NCI-H2196 (cell line): ENCODE results near the gene SULF2.

ENCODE experiments used
- DNase-seq: peaks from one replicate; lab custom pipeline; 2025; ENCODE audit not compliant: unreplicated experiment; lab: John Stamatoyannopoulos, UW

The SULF2 gene

DNA sequence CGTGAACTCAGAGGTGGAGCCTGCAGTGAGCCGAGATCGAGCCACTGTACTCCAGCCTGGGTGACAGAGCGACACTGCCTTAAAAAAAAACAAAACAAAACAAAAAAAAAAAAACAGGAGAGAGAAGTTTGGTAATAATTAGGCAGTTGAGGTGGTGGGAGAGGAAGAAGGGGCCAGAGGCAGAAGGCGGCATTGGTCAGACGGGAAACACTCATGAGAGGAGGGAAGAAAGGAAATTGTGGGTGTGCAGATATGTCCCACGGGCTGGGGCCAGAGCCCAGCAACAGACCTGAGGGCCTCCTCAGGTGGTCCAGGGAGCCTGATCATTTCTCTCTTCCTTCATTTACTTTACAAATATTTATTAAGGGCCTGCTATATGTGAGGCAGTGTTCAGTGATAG lies 20.0 kb downstream of the SULF2 start:
- DNase-seq, result no peak

DNA sequence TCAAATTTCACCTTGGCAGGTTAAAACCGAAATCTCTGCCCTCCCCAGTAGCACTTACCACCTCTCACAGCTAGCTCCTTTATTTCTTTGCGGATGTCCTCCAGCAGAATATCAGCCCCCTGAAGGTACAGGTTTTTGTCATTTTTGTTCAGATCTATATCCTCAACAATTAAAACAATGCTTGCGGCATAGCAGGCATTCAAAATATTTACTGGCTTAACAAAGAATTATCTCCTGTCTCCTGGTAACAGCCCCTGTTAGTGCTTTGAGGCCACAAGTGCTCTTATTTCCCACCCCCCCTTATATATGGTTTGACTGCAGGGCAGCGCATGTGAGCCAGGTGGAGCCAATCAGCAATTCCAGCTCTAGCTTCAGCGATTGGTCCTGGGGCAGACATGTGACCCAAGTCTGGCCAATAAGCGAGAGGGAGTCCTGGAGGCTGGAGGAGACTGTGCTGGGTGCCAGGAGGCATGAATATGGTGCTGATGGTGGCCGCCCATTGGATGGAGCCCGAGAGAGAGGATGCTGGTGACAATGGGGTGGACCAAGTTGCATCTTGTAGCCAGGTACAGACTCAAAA lies 21.0 kb downstream of the SULF2 start:
- DNase-seq, result no peak

DNA sequence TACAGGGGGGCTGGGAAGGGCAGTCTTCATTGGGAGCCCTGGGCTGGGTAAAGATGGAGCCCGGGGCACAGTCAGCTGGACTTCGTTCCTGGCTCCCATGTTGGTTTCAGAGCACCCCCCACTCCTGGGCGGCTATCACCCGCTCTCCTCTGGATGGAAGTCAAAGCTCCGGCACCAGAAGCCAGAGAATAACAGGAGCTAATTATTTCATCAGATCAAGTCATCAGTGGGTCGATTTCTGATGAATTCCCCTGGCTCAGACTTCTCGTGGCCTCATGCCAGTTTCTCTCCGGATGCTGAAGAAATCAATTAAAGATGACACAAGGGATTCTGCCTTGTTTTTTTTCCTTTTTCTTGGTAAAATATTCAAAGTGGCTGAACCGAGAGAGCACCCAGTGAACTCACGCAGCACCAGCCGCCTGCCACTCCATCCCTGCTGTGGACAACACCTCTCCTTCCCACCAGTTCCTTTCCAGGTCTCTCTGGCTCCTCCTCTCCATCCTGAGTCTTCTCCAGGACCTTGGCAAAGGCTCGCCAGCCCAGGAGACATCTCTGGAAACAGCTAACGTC lies 22.5 kb downstream of the SULF2 start:
- no peak for DNase-seq

DNA sequence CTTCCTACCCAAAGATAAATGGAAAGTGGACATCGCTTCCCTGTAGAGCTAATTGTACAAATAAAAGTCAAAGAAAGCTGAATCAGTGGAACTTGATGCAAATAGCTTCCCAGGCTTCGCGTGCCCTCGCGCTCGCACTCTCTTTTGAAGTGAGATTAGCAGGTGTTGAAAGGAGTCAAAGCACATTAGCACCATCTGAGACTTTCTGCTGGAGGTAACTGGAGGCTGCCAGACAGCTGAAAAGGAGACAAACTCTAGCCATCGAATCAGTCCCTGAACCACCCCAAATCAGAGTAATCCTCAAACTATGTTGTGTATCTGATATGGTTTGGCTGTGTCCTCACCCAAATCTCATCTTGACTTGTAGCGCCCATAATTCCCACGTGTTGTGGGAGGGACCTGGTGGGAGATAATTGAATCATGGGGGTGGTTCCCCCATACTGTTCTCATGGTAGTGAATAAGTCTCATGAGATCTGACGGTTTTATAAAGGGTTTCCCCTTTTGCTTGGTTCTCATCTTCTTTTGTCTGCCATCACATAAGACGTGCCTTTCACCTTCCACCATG lies 23.7 kb downstream of the SULF2 start:
- DNase-seq, result no peak

DNA sequence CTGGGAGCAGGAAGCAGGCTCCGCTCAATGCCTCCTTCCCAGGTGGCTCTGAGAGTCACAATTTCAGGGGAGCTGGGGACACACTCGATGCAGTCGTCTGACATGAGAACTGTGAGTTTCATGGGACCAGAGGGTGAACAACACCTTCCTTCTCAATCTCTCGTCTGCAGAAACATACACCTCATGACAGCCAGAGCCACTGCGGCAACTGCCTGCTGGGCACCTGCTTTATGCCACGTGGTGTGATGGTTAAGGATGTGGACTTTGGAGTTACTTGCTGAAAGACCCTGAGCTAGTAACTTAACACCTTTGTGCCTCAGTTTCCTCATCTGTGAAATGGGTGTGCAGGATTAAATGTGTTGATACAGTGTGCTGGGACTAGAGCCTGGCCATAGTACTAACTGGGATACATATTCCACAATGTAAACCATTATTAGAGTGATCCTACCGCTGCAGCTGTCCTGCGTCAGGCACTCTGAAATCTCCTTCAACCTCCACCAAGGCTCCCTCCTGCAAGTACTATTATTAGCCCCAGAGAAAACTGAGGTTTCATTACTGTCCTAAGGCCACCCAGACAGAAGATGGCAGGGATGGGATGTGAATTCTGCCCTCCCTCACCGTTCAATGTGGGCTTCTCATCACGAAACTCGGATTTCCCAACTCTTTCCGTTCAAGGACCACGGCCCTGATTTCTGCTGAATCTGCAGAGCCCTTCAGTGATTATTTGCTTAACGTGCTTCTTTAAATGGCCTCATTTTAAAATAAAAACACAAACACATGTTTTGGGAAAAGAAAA lies 24.4 kb downstream of the SULF2 start:
- no peak for DNase-seq

DNA sequence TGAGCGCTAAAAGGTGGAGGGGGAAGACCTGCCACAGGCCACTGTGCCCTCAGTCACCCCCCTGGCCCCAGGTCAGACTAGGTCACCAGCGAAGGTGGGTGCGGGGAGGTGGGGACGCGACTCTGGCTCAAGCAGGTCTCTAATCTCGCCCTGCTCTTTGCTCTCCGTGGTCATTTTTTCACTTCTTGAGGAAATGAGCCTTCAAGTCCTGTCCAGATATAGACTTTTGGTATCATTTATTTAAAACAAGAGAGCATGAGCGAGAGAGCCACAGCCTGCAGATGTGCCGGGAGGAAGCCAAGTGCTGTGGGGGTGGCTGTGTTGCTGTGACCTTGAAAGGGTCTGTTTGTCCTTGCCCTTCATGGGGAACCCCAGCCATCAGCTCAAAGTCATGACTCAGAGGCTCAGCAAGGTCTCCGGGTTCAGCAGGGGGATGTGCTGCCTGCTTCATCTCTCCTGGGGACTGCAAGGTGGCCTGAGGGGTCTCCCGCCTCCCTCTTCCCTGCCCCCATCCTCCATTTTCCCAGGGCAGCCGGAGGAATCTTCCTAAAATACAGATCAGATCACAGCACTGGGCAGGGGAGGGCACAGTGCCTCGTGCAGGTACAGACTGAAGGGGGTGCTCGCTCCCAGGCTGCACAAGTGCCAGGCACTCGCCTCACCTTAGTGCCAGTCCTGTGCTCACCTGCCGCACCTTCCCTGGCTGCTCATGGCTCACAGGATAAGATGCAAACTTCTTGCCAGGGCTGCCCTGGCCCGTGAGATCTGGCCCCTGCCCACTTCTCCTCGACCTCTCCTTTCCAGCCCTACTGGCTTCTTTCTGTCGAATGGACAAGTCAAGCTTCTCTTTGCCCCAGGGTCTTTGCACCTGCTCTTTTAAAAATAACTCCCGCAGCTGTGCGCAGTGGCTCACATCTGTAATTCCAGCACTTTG lies 26.5 kb downstream of the SULF2 start:
- no peak for DNase-seq

DNA sequence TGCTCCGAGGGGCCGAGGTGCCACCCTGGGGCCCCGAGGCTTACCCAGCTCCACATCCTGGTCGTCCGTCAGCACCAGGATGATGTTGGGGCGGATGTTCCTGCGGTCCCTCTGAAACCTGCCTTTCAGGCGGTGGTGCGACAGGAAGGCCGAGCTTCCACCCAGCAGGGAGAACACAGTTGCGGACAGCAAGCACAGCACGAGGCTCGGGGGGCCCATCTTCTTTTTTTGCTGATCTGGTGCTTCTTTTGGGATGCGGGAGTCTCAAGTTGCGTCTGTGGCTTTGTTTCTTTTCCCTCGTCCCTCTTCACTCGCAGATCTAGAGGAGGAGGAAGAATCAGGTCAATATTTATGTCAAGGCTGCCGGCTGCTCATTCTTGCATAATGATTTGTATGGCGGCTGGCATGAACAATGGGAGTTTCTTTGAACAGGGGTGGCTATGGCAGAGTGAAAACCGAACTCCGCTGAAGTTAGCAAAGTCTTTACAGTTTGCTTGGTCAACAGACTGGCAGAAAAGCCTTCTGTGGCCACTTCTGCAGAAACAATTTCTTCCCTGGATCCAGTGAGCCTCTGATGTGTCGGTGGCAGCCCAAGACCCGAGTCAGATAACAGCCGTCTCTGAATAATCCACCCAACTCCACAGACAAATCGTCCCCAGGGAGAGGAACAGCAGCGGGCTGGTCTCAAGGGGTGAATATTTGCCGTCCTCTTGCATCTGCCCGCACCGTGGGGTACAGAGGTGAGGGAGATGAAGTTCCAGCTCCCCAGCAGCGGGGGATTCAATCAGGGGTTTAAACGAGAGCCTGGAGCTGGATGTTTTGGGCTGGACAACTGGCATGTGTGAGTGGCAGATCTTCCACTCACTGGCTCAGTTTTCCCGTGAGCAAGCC lies 27.9 kb downstream of the SULF2 start:
- no peak for DNase-seq

DNA sequence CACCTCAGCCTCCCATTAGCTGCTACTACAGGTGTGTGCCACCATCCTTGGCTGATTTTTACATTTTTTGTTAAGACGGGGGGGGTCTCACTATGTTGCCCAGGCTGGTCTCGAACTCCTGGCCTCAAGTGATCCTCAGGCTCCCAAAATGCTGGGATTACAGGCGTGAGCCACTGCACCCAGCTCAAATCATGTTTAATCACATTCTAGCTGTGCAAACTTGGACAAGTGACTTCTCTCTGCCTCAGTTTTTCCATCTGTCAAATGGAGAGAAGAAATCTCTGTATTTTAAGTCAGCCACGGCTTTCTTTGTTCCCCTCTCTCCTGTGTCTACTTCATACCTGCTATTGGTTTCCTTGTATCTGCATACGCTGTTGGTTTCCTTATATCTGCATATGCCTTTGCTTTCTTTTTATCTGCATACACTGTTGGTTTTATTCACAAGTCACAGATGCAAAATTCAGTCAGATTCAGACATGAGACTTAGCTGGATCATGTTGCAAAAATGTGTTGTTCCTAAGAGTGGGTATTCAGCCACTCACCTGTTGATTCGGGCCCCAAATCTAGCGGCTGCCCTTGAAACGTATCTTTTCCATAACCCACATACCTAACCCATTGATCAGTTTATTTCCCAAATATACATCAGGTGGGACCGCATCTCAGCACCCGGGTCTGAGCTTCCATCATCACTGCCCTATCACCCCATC lies 30.2 kb downstream of the SULF2 start:
- no peak for DNase-seq

DNA sequence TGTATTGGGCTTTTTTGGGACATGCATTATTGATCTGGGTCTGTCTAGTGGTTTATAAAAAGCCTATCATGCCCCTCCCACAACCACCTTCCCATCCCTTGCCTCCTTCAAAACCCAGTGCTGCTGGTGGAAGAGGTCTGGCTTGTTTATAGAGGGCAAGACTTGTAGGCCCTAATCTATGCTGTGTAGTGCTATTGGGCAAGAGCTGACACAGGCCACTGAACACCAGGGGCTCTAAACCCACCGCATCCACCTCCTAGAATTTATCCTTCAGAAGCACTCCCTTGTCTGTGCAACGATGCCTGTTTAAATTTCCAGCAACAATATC lies 30.9 kb downstream of the SULF2 start:
- DNase-seq, result no peak

DNA sequence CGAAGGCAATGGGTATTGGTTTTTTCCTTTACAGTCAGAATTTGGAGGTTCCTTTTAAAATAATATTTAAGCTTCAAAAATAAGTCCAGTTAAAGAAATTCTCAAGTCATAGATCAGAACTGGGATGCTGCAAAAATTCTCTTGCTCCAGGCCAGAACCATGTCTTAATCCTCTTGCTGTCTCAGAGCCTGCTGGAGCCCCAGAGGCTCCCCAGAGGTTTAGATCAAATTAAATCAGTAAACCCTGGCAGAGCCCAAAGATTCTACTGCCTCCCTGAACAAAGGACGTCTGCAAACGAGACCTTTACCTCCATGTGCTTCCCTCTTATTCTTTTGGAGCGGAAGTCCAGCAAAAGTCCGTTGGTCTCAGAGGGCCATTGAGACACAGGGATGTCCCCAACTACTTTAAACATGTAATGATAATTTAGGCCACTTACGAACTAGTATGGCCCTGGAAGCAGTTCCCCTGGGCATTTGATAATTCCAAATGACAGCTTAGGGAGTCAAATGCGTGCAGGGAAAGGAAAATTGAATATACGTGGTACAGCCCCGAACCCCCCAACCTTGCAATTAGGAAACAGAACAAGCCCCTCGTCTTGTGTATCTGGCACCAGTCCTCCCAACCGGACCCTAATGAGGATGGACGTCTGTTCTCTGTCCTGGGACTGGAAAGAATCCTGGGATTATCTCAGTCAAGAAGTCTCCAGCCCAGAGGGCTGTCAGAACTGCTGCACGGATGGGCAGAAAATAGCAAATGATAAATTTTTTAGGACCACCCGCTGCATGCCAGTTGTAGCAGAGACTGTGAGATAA lies 31.5 kb downstream of the SULF2 start:
- DNase-seq, result no peak

DNA sequence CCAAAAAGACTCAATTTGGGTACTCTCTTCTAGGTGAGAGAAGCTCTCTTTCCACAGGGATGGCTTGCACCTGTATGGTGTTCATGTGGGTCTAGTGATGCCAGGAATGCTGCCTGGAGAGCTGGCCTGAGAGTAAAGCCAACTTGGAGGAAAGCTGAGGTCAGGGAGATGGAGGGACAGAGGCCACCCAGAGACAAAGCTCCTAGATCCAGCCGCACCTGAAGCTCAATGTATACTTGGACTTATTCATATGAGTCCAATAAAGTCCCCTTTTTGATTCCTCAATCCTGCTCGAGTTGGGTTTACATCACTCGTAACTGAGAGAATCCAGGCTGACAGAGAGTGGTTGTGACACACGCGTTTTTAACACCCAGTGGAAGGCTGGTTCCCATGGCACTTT lies 33.8 kb downstream of the SULF2 start:
- no peak for DNase-seq

DNA sequence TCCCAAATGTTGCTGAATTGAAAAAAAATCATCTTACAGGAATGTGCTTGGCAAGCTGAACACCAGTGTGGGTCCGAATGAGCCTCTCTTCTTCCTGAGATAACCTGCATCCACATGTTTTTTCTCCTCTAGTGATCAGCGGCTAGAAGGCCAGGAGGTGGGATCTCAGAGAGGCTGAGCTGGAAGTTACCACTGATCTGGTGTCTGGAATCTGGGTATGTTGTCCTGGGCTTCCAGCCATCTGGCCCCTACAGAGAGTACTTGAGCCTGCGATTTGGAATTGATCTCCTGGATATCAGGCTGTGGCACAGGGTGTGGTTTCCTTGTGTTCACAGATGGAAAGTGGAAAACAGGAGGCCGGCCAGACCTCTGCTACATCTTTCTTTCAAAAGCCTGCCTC lies 35.9 kb downstream of the SULF2 start:
- DNase-seq, result peak; percentile 40

DNA sequence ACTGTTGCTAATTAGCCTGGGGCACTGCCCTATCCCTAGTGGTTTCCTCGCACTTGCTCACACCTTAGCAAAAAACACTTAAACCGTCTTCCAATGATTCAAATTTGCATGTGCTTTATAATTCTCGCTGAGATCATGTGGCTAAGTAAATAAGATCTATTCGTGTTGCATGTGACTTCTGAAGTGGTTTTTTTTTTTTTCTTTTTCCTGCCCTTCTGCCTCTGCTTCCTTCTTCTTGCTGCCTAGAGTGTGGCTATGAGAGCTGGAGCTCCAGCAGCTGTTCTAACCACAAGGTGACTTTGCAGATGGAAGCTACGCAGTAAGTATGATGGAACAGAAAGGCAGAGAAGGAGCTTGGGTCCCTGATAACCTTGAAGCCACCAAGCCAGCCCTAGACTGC lies 36.5 kb downstream of the SULF2 start:
- DNase-seq, result peak; percentile 49

DNA sequence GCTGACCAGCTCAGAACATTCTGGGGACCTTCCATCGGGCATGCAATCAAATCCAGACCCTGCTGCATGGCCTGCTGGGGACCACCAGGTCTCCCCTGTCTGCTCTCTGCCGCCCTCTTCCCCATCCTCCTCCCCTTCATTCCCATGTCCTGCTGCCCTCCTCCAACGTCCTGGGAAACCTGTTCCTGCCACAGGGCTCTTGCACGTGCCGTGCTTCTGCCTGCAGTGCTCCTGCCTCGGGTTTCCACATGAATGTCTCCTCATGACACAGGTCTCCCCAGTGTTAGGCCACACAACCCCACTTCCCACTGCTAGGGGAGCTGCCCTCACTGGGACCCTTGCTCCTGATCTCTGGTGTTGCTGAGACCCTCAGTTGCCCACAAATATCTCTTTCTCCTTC lies 37.2 kb downstream of the SULF2 start:
- no peak for DNase-seq

DNA sequence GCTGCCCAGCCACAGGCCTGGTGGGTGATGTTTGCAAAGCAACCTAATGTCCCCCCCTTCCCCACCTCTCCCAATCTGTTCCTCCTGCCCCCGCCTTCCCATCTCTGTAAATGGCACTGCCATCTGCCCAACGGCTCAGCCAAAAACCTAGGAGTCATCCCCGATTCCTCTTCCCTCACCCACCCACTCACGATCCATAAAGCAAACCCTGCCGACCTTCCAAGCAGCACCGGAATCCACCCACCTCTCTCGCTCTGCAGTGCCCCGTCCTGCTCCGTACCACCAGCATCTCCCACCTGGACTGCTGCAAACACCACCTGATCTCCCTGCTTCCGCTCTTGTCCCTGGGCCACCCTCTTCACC lies 37.6 kb downstream of the SULF2 start:
- no peak for DNase-seq

DNA sequence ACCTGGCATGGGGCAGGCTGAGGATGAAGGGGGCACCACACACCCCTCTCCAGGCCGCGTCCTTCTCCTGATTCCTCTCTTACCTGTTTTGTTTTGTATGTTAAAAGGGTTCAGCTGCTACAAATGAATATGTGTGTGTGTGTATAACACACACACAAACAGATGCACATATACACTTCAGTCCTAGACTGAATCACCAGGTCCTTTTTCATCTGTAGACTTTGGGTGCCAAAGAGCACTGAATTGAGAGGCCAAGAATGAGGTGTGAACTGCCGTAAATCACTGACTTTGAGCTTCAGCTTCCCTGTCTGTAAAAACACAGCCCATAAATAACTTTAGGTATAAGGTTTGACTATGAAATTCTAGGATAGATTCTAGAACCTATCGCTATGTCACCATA lies 40.5 kb downstream of the SULF2 start:
- DNase-seq, result no peak

DNA sequence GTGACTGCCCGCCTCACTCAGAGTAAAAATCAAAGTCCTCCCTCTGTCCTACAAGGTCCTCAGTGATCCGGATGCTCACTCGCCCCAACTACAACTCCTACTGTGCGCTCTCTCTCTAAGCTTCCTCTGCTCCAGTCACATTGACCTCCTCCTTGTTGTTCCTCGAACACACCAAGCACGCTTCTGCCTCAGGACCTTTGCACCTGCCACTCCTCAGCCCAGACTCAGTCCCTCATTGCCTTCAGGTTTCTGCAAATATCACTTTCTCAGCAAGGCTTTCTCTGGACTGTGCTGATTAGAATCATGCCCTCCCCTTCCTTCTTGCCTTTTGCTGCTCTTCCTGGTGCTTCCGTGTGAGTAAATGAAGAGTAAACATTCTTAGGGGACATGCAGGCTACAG lies 41.6 kb downstream of the SULF2 start:
- DNase-seq, result no peak

DNA sequence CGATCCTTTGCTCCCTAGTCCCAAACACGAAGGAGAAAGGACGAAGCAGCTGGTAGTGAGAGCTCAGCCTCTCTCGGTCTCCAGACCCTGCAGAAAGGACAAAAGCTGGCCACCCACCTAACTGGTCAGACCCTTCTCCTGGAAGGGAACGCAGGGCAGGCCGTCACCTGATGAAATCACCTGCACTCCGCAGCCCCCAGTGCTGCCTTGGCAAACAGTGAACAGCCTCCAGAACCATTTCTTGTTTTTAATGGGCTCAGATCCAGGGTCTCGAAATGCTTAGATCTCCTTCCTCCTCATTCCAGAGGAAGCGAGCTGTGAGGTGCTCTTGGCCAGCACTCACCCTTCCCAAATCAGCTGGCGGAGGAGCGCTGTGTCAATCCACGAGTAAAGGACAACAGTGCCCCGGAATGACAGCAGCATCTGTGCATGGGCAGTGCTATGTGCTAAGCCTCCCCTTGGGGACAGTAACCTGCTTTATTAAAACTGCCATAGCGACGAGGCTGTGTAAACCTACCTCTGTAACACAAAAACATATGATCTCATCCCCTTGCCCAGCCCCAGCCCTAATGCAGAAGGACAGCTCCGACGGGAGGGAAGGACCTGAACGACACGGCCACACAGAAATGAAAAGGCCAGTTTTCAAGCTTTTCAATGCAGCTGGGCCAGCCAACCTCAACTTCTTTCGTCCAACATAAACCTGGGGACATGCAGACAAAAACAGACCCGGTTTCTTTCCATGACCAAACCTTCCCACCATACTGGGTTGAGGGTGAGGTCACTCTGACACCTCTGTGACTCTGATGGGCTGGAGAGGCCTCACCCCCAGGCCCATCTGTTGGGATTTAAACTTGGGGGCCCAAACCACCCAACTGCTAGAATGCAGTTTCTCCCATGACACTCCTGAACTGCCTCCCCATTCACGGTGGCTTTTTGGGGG lies 43.3 kb downstream of the SULF2 start:
- no peak for DNase-seq
